Measurements from ENCODE around the gene SORCS2.

Gene SORCS2

DNA sequence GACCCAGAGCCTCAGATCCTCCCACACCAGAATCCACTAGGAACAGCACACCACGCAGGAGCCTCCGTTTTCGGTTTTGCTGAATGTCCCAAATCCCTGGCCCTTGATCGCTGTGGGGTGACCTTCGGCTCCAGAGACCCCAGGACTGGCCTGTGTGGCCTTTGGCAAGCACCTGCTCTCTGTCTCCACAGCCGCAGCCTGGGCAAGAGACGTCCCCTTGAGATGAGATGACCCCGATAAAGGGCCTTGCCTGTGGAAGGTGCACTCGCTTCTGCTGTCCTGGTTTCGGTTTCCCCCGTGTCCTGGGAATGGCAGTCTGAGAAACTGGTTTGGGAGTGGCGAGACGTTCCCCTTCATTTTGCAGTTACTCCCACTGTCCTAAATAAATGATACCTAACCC, 232.8 kb downstream of the SORCS2 start (continued):
- TF ChIP-seq ZSCAN30 (tag by site-specific recombination; IDR thresholded peaks at IDR 0.05) (no peak), ZNF624 (tag by site-specific recombination; IDR thresholded peaks at IDR 0.05) (no peak)
- TF ChIP-seq, protein P1, sequence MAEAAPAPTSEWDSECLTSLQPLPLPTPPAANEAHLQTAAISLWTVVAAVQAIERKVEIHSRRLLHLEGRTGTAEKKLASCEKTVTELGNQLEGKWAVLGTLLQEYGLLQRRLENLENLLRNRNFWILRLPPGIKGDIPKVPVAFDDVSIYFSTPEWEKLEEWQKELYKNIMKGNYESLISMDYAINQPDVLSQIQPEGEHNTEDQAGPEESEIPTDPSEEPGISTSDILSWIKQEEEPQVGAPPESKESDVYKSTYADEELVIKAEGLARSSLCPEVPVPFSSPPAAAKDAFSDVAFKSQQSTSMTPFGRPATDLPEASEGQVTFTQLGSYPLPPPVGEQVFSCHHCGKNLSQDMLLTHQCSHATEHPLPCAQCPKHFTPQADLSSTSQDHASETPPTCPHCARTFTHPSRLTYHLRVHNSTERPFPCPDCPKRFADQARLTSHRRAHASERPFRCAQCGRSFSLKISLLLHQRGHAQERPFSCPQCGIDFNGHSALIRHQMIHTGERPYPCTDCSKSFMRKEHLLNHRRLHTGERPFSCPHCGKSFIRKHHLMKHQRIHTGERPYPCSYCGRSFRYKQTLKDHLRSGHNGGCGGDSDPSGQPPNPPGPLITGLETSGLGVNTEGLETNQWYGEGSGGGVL (tag by site-specific recombination; IDR thresholded peaks at IDR 0.05), result no peak

DNA sequence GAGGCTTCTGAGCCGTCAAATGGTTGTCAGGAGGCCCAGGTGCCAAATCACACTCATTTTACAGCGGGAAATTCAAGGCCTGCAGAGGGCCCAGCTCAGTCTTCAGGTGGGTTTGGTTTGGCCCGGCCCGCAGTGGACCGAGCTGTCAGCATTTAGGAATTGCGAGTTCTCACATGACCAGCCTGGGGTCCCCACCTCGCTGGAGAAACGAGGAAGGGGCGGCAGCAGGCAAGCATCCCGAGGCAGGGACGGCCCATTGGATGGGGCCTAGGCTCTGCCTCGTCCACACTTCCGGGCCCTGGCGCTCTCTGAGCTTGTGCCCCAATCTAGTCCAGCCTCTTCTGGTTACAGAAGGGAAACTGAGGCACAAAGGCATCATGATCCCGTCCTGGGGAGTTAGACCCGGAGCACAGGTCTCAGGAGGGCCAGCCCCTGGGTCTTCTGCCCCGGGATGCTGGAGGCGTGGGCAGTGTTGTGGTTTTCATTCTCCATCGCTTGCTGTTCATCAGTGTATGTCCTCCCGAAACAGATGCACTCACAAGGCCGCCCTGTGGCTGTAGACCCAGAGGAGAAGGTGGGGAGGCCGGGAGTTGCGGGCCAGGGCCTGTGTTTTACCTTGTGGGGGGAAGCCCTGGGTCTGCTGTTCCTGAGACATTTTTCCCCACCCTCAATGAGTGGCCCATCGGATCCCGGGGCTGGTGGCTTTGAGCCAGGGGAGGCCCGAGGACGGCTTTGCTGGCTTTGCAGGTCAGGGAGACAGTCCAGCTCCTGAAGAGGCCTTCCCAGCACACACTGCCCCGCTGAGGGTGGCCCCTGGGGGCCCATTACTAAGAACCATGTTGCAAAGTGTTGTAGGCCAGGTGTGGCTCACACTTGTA, 233.5 kb downstream of the SORCS2 start:
- TF ChIP-seq HOXC10 (CRISPR knock-in tag; IDR thresholded peaks at IDR 0.05) (no peak), ZNF239 (tag by site-specific recombination; IDR thresholded peaks at IDR 0.05) (no peak), ZSCAN16 (tag by site-specific recombination; IDR thresholded peaks at IDR 0.05) (no peak), KLF8 (tag by site-specific recombination; IDR thresholded peaks at IDR 0.05) (no peak), ZNF292 (tag by site-specific recombination; IDR thresholded peaks at IDR 0.05; ENCODE audit: borderline replicate concordance, low read depth) (no peak), OVOL3 (tag by site-specific recombination; IDR thresholded peaks at IDR 0.05) (no peak), ZNF843 (tag by site-specific recombination; IDR thresholded peaks at IDR 0.05) (no peak)
- Histone ChIP-seq H3K9me3 (ENCODE audit: control insufficient read depth, insufficient read depth, low read depth, low read length) (no peaks in the 10 kb centered on the region), H3K4me3 (ENCODE audit: low read depth, low read length) (no peak overlapping the region), H3K27ac (ENCODE audit: extremely low read depth, low read depth, low read length) (no peak overlapping the region), H3K36me3 (ENCODE audit: control insufficient read depth in 2 of 2, insufficient read depth in 1 of 2, low read length in 2 of 2) (no peaks in the 10 kb centered on the region), H3K4me1 (ENCODE audit: control insufficient read depth, insufficient read depth, low read length) (no peaks in the 10 kb centered on the region)
- POLR2A ChIA-PET, result no interaction called here
- CTCF ChIA-PET, result interaction anchor here (0.6 kb wide), 1 partner anchor 550 kb away, joined by 3 read pairs; no protein-coding TSS in a partner anchor

DNA sequence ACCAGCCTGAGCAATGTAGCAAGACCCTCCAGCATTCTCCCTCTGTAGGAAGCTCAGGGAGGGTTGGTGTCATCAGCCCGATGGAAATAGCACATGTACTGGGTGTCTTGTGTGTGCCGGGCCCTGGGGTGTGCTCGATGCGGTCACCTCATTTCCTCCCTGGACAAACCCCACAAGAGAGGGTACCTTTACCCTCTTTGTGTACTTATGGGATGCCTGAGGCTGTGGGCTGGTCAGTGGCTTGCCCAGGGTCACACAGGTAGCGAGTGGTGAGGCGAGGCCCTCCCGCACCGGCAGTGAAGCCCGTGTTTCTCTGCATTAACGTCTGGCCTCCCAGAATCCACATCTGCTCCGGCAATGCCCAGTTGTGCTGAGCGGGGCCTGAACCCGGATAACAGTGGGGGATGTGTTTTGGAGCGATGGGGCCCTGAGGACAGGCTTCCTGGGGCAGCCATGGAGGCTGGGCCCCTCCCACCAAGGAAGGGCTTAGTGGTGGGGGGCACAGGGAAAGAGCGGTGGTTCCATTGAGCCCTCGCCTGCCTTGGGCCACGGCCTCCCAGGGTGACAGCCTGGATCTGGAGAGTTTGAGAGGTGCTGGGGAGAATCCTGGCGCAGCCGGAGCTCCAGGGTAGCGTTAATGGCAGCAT, 234.3 kb downstream of the SORCS2 start:
- no peaks in the 10 kb centered on the region for H3K9me3 ChIP-seq (ENCODE audit: control insufficient read depth, insufficient read depth, low read depth, low read length)
- ChIA-PET CTCF (interaction anchor here (0.6 kb wide), 1 partner anchor 549 kb away, joined by 3 read pairs; no protein-coding TSS in a partner anchor), POLR2A (no interaction called here)
- H3K36me3 ChIP-seq (ENCODE audit: control insufficient read depth in 2 of 2, insufficient read depth in 1 of 2, low read length in 2 of 2), result no peaks in the 10 kb centered on the region
- no peak for TF ChIP-seq ZNF664 (tag by site-specific recombination; IDR thresholded peaks at IDR 0.05)
- H3K4me3 ChIP-seq (ENCODE audit: low read depth, low read length), result no peak overlapping the region
- H3K4me1 ChIP-seq (ENCODE audit: control insufficient read depth, insufficient read depth, low read length), result no peaks in the 10 kb centered on the region
- H3K27ac ChIP-seq (ENCODE audit: extremely low read depth, low read depth, low read length), result no peak overlapping the region

DNA sequence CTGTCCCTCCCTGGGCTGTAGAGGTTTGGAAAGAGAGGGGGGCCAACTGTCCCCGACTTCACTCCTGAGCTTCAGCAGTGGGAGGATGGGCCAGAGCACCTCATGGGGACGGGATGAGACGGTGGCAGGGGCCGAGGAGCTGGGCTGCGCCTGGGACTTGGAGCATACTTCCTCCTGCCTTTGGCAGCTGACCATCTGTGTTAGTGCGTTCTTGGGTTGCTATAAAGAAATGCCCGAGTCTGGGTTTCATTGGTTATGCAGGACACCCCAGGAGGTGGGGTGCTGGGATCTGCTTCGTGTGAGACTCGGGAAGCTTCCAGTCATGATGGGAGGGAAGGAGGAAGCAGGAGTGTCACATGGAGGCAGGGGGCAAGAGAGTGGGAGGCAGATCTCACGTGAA, 235.0 kb downstream of the SORCS2 start:
- Histone ChIP-seq H3K27ac (ENCODE audit: extremely low read depth, low read depth, low read length) (no peak overlapping the region), H3K9me3 (ENCODE audit: control insufficient read depth, insufficient read depth, low read depth, low read length) (no peaks in the 10 kb centered on the region), H3K36me3 (ENCODE audit: control insufficient read depth in 2 of 2, insufficient read depth in 1 of 2, low read length in 2 of 2) (no peaks in the 10 kb centered on the region), H3K4me3 (ENCODE audit: low read depth, low read length) (no peak overlapping the region), H3K4me1 (ENCODE audit: control insufficient read depth, insufficient read depth, low read length) (no peaks in the 10 kb centered on the region)
- ChIA-PET POLR2A (no interaction called here), CTCF (no interaction called here)
- TF ChIP-seq, protein P2, sequence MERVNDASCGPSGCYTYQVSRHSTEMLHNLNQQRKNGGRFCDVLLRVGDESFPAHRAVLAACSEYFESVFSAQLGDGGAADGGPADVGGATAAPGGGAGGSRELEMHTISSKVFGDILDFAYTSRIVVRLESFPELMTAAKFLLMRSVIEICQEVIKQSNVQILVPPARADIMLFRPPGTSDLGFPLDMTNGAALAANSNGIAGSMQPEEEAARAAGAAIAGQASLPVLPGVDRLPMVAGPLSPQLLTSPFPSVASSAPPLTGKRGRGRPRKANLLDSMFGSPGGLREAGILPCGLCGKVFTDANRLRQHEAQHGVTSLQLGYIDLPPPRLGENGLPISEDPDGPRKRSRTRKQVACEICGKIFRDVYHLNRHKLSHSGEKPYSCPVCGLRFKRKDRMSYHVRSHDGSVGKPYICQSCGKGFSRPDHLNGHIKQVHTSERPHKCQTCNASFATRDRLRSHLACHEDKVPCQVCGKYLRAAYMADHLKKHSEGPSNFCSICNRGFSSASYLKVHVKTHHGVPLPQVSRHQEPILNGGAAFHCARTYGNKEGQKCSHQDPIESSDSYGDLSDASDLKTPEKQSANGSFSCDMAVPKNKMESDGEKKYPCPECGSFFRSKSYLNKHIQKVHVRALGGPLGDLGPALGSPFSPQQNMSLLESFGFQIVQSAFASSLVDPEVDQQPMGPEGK (tag by site-specific recombination; IDR thresholded peaks at IDR 0.05), result no peak
- TF ChIP-seq, protein P3, sequence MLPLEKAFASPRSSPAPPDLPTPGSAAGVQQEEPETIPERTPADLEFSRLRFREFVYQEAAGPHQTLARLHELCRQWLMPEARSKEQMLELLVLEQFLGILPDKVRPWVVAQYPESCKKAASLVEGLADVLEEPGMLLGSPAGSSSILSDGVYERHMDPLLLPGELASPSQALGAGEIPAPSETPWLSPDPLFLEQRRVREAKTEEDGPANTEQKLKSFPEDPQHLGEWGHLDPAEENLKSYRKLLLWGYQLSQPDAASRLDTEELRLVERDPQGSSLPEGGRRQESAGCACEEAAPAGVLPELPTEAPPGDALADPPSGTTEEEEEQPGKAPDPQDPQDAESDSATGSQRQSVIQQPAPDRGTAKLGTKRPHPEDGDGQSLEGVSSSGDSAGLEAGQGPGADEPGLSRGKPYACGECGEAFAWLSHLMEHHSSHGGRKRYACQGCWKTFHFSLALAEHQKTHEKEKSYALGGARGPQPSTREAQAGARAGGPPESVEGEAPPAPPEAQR (tag by site-specific recombination; IDR thresholded peaks at IDR 0.05), result no peak
- TF ChIP-seq ZNF548 (tag by site-specific recombination; IDR thresholded peaks at IDR 0.05), result no peak
- TF ChIP-seq RBAK (tag by site-specific recombination; IDR thresholded peaks at IDR 0.05), result no peak
- no peak for TF ChIP-seq SP7 (tag by site-specific recombination; IDR thresholded peaks at IDR 0.05)
- TF ChIP-seq ZNF791 (tag by site-specific recombination; IDR thresholded peaks at IDR 0.05), result no peak
- TF ChIP-seq, protein P4, sequence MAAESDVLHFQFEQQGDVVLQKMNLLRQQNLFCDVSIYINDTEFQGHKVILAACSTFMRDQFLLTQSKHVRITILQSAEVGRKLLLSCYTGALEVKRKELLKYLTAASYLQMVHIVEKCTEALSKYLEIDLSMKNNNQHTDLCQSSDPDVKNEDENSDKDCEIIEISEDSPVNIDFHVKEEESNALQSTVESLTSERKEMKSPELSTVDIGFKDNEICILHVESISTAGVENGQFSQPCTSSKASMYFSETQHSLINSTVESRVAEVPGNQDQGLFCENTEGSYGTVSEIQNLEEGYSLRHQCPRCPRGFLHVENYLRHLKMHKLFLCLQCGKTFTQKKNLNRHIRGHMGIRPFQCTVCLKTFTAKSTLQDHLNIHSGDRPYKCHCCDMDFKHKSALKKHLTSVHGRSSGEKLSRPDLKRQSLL (tag by site-specific recombination; IDR thresholded peaks at IDR 0.05), result no peak
- no peak for TF ChIP-seq ZNF155 (tag by site-specific recombination; IDR thresholded peaks at IDR 0.05)
- TF ChIP-seq, protein P5, sequence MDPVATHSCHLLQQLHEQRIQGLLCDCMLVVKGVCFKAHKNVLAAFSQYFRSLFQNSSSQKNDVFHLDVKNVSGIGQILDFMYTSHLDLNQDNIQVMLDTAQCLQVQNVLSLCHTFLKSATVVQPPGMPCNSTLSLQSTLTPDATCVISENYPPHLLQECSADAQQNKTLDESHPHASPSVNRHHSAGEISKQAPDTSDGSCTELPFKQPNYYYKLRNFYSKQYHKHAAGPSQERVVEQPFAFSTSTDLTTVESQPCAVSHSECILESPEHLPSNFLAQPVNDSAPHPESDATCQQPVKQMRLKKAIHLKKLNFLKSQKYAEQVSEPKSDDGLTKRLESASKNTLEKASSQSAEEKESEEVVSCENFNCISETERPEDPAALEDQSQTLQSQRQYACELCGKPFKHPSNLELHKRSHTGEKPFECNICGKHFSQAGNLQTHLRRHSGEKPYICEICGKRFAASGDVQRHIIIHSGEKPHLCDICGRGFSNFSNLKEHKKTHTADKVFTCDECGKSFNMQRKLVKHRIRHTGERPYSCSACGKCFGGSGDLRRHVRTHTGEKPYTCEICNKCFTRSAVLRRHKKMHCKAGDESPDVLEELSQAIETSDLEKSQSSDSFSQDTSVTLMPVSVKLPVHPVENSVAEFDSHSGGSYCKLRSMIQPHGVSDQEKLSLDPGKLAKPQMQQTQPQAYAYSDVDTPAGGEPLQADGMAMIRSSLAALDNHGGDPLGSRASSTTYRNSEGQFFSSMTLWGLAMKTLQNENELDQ (tag by site-specific recombination; IDR thresholded peaks at IDR 0.05; ENCODE audit: low read depth), result no peak

All from HEK293 (cell line).